WTC11 (cell line): ENCODE measurements around the gene NCF2. TPM values are rescaled to one million over a fixed set of nuclear protein-coding genes. Genes with fewer than 3 reads are reported as not detected.

Source experiments
- ATAC-seq: fragments of 200-7000 bp; cut with Tn5 transposase; 2 replicates; pipeline ENCODE4 v1.10.0; 2021; ENCODE audit warnings: mild to moderate bottlenecking, moderate library complexity
- CTCF ChIA-PET: fragments of 300-600 bp; sonication (Branson Sonifier 250); formaldehyde crosslinking; loops from one replicate; lab custom pipeline; 2021; ENCODE audit warnings: antibody characterized with exemption; lab: Charles Lee
- POLR2A ChIA-PET: fragments of 350-600 bp; sonication (Branson Sonifier 250); formaldehyde crosslinking; loops from one replicate; lab custom pipeline; 2021; ENCODE audit warnings: antibody characterized with exemption; lab: Charles Lee
- DNase-seq: peaks from one replicate; pipeline ENCODE4 v3.0.0; 2021; ENCODE audit warnings: low spot score
- H3K27ac Mint-ChIP-seq: 2 replicates; pipeline ENCODE4 v1.8.0; 2021; ENCODE audit warnings: mixed read lengths
- H3K27me3 Mint-ChIP-seq: 2 replicates; pipeline ENCODE4 v1.8.0; 2021; ENCODE audit warnings: low read depth, mild to moderate bottlenecking, moderate library complexity, mixed read lengths
- H3K36me3 Mint-ChIP-seq: 2 replicates; pipeline ENCODE4 v1.8.0; 2021; ENCODE audit warnings: mixed read lengths
- H3K4me1 Mint-ChIP-seq: 2 replicates; pipeline ENCODE4 v1.8.0; 2022; ENCODE audit warnings: mixed read lengths
- H3K4me3 Mint-ChIP-seq: 2 replicates; pipeline ENCODE4 v1.8.0; 2021; ENCODE audit warnings: mild to moderate bottlenecking, moderate library complexity, mixed read lengths
- H3K9me3 Mint-ChIP-seq: 2 replicates; pipeline ENCODE4 v1.8.0; 2021; ENCODE audit warnings: mixed read lengths
- ESRRA ChIP-seq: sonication (generic); formaldehyde crosslinking; IDR thresholded peaks from 2 replicates; pipeline ENCODE4 v1.8.1; 2022; ENCODE audit warnings: mild to moderate bottlenecking, missing genetic modification reagents, borderline replicate concordance
- HMGA2 ChIP-seq: fragments of 250-450 bp; sonication (Bioruptor Pico); IDR thresholded peaks from 2 replicates; pipeline ENCODE4 v1.4.0; 2021; ENCODE audit warnings: mild to moderate bottlenecking, moderate library complexity
- JUN ChIP-seq: sonication (generic); formaldehyde crosslinking; IDR thresholded peaks from 2 replicates; pipeline ENCODE4 v1.8.0; 2023; ENCODE audit warnings: mild to moderate bottlenecking, missing genetic modification reagents
- NFATC4 ChIP-seq: fragments of 250-450 bp; sonication (Bioruptor Pico); IDR thresholded peaks from 2 replicates; pipeline ENCODE4 v1.9.0; 2021; ENCODE audit warnings: mild to moderate bottlenecking
- NFE2L1 ChIP-seq: sonication (generic); formaldehyde crosslinking; IDR thresholded peaks from 2 replicates; pipeline ENCODE4 v1.8.1; 2023; ENCODE audit warnings: missing genetic modification reagents
- OVOL2 ChIP-seq: fragments of 250-450 bp; sonication (Bioruptor Pico); IDR thresholded peaks from 2 replicates; pipeline ENCODE4 v1.9.0; 2021; ENCODE audit warnings: mild to moderate bottlenecking, borderline replicate concordance
- SMAD4 ChIP-seq: sonication (generic); formaldehyde crosslinking; IDR thresholded peaks from 2 replicates; pipeline ENCODE4 v1.8.0; 2022; ENCODE audit warnings: mild to moderate bottlenecking, missing genetic modification reagents
- SOX15 ChIP-seq: fragments of 250-450 bp; sonication (Bioruptor Pico); IDR thresholded peaks from 2 replicates; pipeline ENCODE4 v1.9.0; 2021; ENCODE audit warnings: mild to moderate bottlenecking
- SP1 ChIP-seq: sonication (generic); formaldehyde crosslinking; conservative IDR thresholded peaks from 2 replicates; pipeline ENCODE4 v1.8.1; 2022; ENCODE audit warnings: missing genetic modification reagents
- ZBTB21 ChIP-seq: sonication (generic); formaldehyde crosslinking; IDR thresholded peaks from 2 replicates; pipeline ENCODE4 v1.8.1; 2023; ENCODE audit warnings: mild to moderate bottlenecking, missing genetic modification reagents, borderline replicate concordance
- ZNF317 ChIP-seq: sonication (generic); formaldehyde crosslinking; IDR thresholded peaks from 2 replicates; pipeline ENCODE4 v1.8.1; 2023; ENCODE audit warnings: low read depth, mild to moderate bottlenecking, moderate library complexity, missing genetic modification reagents, borderline replicate concordance
- ZNF416 ChIP-seq: fragments of 250-450 bp; sonication (Bioruptor Pico); IDR thresholded peaks from 2 replicates; pipeline ENCODE4 v1.9.0; 2021; ENCODE audit warnings: mild to moderate bottlenecking, inconsistent platforms
- total RNA-seq: library from RNA; stranded (reverse); gene quantifications from 3 replicates; pipeline ENCODE4 v1.2.3, GENCODE V29; 2021
- TF ChIP-seq, protein P1 (sequence below): sonication (generic); formaldehyde crosslinking; IDR thresholded peaks from 2 replicates; pipeline ENCODE4 v1.8.1; 2022; ENCODE audit warnings: low read depth, missing genetic modification reagents, borderline replicate concordance
- TF ChIP-seq, protein P2 (sequence below): sonication (generic); formaldehyde crosslinking; IDR thresholded peaks from 2 replicates; pipeline ENCODE4 v1.8.0; 2023; ENCODE audit warnings: mild to moderate bottlenecking, missing genetic modification reagents
- TF ChIP-seq, protein P3 (sequence below): sonication (generic); formaldehyde crosslinking; IDR thresholded peaks from 2 replicates; pipeline ENCODE4 v1.8.1; 2023; ENCODE audit warnings: mild to moderate bottlenecking, missing genetic modification reagents, borderline replicate concordance
- TF ChIP-seq, protein P4 (sequence below): fragments of 250-450 bp; sonication (Bioruptor Pico); IDR thresholded peaks from 2 replicates; pipeline ENCODE4 v1.8.0; 2021; ENCODE audit warnings: mild to moderate bottlenecking
- TF ChIP-seq, protein P5 (sequence below): fragments of 250-450 bp; sonication (Bioruptor Pico); IDR thresholded peaks from 2 replicates; pipeline ENCODE4 v1.9.0; 2021; ENCODE audit warnings: mild to moderate bottlenecking, borderline replicate concordance
- TF ChIP-seq, protein P6 (sequence below): fragments of 250-450 bp; sonication (Bioruptor Pico); IDR thresholded peaks from 2 replicates; pipeline ENCODE4 v1.9.0; 2021; ENCODE audit warnings: moderate library complexity, mild to moderate bottlenecking, inconsistent platforms, borderline replicate concordance

The NCF2 gene
- total RNA-seq, 1 experiment from 2014 or later, result 0.52 TPM

DNA sequence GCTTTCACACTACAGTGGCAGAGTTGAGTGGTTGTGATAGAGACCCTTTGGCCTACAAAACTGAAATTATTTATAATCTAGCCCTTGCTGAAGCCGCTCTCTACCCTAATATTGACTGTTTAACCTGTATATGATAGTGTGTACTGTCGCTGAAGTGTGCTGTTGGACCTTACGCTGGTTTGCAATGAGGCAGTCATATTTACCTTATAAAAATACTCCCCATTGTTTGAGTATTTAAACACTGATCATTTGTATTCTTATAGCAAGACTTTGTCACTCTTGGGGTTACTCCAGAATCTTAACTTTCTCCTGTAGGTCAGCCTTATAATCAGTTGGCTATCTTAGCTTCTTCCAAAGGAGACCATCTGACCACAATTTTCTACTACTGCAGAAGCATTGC is 61.7 kb downstream of the NCF2 start (continued):
- no peak for TF ChIP-seq OVOL2 (CRISPR knock-in tag)

DNA sequence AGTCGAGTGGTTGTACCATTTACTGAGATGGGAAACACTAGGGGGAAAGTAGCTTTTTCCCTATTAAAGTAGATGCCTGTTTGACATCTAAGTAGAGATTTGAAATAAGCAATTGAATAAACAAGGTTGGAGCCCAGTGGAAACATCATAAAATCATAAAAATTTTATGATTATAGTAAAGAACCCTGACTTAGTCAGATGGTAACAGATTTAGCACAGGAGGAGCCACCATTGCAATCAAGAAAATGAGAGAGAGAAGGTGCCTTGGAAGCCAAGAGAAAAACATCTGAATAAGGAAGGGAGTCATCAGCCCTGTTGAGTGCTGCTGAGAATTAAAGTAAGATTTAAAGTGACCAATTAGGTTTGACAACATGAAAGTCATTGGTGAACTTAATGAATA is 68.2 kb downstream of the NCF2 start:
- POLR2A ChIA-PET, result no interaction called here
- Mint-ChIP-seq H3K9me3 (no peaks in the 10 kb centered on the region), H3K27me3 (no peaks in the 10 kb centered on the region)
- no peak for ATAC-seq
- TF ChIP-seq, protein P1, sequence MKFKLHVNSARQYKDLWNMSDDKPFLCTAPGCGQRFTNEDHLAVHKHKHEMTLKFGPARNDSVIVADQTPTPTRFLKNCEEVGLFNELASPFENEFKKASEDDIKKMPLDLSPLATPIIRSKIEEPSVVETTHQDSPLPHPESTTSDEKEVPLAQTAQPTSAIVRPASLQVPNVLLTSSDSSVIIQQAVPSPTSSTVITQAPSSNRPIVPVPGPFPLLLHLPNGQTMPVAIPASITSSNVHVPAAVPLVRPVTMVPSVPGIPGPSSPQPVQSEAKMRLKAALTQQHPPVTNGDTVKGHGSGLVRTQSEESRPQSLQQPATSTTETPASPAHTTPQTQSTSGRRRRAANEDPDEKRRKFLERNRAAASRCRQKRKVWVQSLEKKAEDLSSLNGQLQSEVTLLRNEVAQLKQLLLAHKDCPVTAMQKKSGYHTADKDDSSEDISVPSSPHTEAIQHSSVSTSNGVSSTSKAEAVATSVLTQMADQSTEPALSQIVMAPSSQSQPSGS (CRISPR knock-in tag), result no peak
- TF ChIP-seq, protein P2, sequence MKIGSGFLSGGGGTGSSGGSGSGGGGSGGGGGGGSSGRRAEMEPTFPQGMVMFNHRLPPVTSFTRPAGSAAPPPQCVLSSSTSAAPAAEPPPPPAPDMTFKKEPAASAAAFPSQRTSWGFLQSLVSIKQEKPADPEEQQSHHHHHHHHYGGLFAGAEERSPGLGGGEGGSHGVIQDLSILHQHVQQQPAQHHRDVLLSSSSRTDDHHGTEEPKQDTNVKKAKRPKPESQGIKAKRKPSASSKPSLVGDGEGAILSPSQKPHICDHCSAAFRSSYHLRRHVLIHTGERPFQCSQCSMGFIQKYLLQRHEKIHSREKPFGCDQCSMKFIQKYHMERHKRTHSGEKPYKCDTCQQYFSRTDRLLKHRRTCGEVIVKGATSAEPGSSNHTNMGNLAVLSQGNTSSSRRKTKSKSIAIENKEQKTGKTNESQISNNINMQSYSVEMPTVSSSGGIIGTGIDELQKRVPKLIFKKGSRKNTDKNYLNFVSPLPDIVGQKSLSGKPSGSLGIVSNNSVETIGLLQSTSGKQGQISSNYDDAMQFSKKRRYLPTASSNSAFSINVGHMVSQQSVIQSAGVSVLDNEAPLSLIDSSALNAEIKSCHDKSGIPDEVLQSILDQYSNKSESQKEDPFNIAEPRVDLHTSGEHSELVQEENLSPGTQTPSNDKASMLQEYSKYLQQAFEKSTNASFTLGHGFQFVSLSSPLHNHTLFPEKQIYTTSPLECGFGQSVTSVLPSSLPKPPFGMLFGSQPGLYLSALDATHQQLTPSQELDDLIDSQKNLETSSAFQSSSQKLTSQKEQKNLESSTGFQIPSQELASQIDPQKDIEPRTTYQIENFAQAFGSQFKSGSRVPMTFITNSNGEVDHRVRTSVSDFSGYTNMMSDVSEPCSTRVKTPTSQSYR (CRISPR knock-in tag), result no peak
- TF ChIP-seq, protein P3, sequence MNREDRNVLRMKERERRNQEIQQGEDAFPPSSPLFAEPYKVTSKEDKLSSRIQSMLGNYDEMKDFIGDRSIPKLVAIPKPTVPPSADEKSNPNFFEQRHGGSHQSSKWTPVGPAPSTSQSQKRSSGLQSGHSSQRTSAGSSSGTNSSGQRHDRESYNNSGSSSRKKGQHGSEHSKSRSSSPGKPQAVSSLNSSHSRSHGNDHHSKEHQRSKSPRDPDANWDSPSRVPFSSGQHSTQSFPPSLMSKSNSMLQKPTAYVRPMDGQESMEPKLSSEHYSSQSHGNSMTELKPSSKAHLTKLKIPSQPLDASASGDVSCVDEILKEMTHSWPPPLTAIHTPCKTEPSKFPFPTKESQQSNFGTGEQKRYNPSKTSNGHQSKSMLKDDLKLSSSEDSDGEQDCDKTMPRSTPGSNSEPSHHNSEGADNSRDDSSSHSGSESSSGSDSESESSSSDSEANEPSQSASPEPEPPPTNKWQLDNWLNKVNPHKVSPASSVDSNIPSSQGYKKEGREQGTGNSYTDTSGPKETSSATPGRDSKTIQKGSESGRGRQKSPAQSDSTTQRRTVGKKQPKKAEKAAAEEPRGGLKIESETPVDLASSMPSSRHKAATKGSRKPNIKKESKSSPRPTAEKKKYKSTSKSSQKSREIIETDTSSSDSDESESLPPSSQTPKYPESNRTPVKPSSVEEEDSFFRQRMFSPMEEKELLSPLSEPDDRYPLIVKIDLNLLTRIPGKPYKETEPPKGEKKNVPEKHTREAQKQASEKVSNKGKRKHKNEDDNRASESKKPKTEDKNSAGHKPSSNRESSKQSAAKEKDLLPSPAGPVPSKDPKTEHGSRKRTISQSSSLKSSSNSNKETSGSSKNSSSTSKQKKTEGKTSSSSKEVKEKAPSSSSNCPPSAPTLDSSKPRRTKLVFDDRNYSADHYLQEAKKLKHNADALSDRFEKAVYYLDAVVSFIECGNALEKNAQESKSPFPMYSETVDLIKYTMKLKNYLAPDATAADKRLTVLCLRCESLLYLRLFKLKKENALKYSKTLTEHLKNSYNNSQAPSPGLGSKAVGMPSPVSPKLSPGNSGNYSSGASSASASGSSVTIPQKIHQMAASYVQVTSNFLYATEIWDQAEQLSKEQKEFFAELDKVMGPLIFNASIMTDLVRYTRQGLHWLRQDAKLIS (CRISPR knock-in tag), result no peak
- TF ChIP-seq HMGA2 (CRISPR knock-in tag) (no peak), SMAD4 (CRISPR knock-in tag) (no peak), SP1 (CRISPR knock-in tag) (no peak), NFE2L1 (CRISPR knock-in tag) (no peak), ESRRA (no peak), ZNF416 (CRISPR knock-in tag) (no peak), SOX15 (no peak), ZNF317 (no peak), NFATC4 (CRISPR knock-in tag) (no peak), ZBTB21 (no peak), JUN (CRISPR knock-in tag) (no peak)
- TF ChIP-seq, protein P4, sequence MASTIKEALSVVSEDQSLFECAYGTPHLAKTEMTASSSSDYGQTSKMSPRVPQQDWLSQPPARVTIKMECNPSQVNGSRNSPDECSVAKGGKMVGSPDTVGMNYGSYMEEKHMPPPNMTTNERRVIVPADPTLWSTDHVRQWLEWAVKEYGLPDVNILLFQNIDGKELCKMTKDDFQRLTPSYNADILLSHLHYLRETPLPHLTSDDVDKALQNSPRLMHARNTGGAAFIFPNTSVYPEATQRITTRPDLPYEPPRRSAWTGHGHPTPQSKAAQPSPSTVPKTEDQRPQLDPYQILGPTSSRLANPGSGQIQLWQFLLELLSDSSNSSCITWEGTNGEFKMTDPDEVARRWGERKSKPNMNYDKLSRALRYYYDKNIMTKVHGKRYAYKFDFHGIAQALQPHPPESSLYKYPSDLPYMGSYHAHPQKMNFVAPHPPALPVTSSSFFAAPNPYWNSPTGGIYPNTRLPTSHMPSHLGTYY, result no peak
- TF ChIP-seq, protein P5, sequence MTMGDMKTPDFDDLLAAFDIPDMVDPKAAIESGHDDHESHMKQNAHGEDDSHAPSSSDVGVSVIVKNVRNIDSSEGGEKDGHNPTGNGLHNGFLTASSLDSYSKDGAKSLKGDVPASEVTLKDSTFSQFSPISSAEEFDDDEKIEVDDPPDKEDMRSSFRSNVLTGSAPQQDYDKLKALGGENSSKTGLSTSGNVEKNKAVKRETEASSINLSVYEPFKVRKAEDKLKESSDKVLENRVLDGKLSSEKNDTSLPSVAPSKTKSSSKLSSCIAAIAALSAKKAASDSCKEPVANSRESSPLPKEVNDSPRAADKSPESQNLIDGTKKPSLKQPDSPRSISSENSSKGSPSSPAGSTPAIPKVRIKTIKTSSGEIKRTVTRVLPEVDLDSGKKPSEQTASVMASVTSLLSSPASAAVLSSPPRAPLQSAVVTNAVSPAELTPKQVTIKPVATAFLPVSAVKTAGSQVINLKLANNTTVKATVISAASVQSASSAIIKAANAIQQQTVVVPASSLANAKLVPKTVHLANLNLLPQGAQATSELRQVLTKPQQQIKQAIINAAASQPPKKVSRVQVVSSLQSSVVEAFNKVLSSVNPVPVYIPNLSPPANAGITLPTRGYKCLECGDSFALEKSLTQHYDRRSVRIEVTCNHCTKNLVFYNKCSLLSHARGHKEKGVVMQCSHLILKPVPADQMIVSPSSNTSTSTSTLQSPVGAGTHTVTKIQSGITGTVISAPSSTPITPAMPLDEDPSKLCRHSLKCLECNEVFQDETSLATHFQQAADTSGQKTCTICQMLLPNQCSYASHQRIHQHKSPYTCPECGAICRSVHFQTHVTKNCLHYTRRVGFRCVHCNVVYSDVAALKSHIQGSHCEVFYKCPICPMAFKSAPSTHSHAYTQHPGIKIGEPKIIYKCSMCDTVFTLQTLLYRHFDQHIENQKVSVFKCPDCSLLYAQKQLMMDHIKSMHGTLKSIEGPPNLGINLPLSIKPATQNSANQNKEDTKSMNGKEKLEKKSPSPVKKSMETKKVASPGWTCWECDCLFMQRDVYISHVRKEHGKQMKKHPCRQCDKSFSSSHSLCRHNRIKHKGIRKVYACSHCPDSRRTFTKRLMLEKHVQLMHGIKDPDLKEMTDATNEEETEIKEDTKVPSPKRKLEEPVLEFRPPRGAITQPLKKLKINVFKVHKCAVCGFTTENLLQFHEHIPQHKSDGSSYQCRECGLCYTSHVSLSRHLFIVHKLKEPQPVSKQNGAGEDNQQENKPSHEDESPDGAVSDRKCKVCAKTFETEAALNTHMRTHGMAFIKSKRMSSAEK (CRISPR knock-in tag), result no peak
- TF ChIP-seq, protein P6, sequence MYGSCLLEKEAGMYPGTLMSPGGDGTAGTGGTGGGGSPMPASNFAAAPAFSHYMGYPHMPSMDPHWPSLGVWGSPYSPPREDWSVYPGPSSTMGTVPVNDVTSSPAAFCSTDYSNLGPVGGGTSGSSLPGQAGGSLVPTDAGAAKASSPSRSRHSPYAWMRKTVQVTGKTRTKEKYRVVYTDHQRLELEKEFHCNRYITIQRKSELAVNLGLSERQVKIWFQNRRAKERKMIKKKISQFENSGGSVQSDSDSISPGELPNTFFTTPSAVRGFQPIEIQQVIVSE (CRISPR knock-in tag), result no peak
- TF ChIP-seq, all 79 proteins: peak for 0
- Mint-ChIP-seq H3K4me1 (no peaks in the 10 kb centered on the region), H3K4me3 (no peak overlapping the region), H3K36me3 (peaks cover 34% of the 10 kb centered on the region), H3K27ac (no peak overlapping the region)
- CTCF ChIA-PET, result interaction anchor here (0.7 to 0.8 kb wide), 3 partner anchors 14 to 287 kb away, joined by 3 read pairs; no protein-coding TSS in a partner anchor
- DNase-seq, result no peak
